ENCODE results near the gene GIMAP5.
"Not testable (repeated sequence)": the region's sequence is repeated elsewhere in the genome, so short reads cannot be mapped to it uniquely, and the experiment has no call there.

The GIMAP5 gene

DNA sequence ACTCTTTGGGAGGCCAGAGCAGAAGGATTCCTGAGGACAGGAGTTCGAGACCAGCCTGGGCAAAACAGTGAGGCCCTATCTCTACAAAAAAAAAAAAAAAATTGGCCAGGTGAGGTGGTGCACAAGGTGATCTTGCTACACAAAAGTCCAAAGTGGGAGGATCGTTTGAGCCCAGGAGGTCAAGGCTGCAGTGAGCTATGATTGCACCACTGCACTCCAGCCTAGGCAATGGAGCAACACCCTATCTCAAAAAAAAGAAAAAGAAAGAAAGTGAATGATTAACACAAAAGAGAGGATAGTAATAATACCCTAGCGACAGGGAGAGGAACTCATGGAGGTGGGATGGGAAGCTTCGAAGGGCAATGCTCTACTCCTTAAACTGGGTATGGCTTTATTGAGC, 32.5 kb downstream of the GIMAP5 start:
- no peak for DNase-seq

DNA sequence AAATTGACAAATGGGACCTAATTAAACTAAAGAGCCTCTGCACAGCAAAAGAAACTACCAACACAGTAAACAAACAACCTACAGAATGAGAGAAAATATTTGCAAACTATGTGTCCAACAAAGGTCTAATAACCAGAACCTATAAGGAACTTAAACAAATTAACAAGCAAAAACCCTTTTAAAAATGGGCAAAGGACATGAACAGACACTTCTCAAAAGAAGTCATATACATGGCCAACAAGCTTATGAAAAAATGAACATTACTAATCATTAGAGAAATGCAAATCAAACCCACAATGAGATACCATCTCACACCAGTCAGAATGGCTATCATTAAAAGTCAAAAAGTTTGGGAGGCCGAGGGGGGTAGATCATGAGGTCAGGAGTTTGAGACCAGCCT, 36.9 kb downstream of the GIMAP5 start:
- DNase-seq = not testable (repeated sequence)

DNA sequence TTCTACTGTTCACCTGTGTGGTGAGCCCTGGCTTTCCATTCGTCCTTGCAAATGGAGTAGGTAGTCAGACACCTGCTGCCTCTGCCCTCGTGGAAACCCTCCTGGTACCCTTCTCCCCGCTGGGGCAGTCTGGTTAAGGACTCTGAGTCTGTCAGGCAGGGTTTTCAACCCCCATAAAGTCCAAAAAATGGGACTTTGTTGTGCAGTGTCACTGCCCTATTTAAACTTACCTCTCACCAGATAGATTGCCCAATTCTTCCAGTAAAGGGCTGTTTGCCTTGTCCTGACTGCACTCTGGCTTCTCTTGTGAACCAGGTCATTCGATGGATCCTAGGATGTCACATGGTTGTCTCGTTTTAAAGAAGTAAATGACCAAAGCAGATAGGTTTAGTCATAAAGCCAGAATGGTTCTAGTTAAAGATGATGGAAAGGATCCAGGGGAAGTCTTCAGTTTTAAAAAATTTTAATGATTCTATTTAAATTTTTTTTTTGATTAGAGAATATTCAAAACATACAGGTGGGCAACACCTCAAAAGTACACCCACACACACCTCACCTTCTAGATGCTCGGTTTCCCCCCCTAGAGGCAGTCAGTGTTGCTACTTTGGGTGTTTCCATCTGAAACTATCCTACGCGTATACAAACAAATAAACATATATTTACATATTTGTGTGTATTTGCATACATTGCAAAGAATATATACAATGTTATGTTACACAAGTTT, 41.0 kb downstream of the GIMAP5 start:
- DNase-seq = no peak

DNA sequence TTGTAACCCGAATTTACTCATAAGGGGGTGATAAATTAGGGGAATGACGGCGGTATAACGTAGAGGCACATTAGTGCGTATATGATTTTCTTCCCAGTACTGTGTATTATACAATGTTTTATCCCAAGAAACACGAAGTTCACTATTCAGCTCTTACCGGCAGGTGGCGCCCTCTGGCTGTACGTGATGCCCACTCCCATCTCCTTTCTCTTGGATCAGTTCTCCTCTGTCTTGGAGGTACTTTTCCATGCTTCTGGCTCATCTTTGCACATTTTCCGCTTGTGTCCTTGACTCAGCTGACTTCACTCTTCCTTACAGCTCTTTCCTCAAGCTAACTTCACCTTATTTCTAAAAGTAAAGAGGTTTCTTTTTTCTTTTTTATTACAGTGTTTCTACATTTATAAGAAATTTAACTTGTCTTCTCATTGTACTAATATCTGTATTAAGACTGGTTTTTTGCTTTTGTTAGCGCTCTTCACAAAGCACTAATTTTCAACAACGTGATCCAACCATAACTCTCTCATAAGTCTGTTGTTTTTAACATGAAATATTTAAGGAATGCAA, 41.6 kb downstream of the GIMAP5 start:
- DNase-seq = peak in 41 of 51 donors; percentile 15 to 89 (median 64)

- DNase-seq = no peak
Observed at GRCh38 chr7:150780292-150780691, 43.1 kb downstream of the GIMAP5 start.

- no peak for DNase-seq
Observed at GRCh38 chr7:150781103-150781502, 43.9 kb downstream of the GIMAP5 start.

GRCh38 chr7:150781961-150782360, 44.7 kb downstream of the GIMAP5 start:
- no peak for DNase-seq

DNA sequence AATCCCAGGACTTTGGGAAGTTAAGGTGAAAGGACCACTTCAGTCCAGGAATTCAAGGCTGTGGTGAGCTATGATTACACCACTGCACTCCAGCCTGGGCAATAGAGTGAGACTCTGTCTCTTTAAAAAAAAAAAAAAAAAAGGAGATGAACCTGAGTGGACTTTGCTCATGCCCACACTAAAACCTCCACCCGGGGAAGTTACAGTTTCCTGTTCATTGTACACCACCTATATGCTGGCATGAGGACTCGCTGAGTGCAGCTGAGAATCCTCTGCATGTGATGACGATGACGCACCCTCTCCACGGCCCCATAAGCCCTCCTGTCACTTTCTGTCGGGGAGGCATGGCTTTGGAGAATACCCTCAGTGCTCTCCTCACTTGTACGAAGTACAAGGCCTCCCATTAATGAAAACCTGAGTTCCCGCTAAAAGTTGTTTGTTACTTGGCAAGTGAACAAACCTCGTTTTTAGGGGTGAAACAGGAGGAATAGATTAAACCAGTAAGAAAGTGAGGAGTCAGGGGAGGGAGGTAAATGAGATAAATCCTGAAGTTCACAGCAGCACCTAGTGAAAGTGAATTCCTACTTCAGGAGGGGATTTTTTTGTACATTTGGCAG, 47.0 kb downstream of the GIMAP5 start:
- no peak for DNase-seq

DNA sequence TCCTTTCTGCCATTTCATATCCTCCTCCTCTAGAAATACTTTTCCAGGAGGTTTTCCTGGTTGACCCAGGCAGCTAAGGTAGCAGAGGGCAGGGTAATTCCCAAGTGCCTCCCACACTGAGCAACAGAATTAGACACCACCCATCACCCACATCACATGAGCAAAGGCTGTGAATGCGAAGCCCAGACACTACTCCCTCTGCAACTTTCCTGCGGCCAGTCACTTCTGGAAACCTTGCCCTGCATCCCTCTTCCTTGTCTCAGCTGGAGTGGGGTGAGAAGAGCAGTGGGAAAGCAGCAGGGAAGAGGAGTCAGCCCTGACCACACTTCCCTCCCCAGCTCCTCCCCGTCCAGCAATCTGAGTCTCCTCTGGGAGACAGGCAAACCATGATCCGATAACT, 47.7 kb downstream of the GIMAP5 start:
- DNase-seq = no peak

DNA sequence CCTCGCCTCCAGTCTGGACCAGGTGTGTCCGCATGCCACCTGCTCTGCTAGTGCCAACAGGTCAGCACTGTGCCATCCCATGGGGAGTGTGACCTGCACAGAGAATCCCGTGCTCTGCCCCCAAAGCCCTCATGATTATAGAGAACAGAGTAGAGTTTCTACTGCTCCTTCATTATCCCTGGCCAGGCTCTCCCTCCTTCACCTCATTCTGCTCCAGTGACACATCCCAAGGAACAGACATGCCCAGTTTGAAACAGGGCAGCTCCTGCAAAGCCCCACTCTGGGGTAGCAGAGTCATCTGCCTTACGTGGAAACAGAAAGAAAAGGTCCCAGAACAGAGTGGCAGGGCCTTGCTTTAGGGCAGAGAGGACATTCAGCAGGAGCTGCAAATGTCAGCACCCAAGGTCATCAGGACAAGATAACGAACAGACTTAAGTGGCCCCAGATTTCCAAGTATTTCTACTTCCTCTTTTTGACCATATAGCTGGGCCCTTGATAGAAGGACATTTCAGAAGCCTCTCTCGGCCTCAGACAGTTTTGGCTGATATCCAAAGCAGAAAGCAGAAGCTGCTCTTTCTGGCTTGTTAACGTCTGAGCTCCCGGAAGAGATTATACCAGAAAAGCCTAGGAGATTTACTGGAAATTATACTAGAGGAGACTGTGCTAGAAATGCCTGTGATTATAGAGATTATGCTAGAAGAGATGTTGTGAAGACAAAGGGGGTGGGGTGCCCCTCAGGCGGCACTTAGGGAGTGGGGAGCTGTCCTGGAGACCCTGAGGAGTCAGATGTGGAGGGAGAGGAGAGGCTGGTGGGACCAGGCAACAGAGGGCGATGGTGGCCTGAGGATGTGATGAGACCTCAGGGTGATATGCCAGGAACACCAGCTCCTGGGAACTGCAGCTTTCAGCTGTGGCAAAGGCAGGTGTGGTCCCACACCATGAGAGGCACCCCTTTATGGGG, 50.4 kb downstream of the GIMAP5 start:
- DNase-seq = peak in 2 of 51 donors; percentile 18 to 35

DNA sequence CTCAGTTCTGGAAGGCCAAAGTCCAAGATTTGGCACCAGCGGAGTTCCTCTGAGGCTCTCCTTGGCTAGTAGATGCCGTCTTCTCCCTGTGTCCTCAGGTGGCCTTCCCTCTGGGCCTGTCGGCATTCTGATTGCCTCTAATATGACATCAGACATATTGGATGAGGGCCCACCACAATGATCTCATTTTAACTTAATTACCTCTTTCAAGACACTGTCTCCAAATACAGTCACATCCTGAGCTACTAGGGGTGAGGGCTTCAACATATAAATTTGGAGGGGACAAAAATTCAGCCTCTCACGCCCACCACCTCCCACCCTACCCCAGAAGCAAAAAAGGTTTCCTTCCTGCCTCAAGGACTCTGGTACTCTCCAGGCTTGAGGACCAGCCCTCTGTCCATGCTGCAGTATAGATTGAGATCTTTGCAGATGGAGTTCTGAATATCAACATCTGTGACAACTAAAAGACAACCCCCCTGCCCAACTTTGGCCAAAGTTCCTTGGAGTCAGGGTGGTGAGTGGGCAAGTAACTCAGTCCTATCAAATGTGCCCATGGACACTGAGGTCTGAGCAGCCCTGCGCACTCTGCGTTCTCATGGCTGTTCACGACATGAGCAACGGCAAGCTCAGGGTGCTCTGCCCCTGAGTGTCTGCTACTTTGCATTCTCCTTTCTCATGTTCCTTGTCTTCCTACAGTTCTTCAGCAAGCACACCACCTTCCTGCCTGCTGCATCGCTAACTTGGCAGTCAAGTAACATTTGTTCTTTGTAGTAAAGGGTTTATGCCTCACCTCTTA, 51.5 kb downstream of the GIMAP5 start:
- no peak for DNase-seq

DNA sequence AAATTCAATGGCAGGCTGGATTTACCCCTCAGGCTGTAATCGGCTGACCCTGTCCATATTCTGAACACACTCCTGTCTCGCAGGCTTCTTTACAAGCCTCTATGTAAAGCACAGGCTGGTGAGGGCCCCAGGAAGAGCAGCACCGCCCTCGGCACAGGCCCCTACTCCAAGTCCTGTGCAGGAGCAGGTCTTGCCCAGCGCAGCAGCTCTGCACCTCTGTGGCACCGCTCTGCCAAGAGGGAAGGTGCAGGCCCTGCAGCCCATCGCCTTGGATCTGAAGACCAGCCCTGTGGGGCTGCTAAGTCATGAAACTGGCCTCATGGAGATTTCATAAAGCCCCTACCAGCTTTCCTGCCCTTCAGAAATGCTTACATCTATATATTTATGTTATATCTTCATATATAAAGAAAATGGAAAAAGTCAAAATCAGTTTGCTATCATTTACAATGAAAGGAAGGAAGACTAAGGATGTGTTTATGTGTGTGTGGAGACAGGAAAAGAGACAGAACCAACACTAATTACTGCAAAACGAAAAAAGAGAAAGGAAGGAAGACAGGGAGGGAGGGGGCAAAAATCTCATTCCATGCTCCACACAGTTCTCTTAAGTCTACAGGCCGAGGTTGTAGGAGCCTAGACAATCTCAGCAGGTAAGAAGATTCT, 53.3 kb downstream of the GIMAP5 start:
- no peak for DNase-seq

DNA sequence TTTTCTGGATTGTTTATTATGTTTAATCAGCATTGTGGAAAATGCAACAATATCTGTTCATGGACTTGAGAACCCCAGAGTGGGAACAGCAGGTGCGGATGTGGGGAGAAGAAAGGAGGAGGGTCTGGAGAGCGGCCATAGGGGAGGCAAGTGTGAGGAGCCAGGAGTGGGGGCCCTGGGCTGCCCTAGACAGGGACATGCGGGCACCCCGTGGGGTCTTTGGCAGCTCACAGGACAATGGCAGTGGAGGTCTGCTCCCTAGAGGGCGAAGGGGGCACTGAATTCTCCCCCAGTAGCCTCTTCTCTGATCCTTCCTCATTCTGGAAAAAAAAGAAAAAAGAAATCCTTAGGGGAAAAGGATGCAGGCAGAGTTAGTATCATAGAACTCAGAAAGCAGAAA, 54.1 kb downstream of the GIMAP5 start:
- no peak for DNase-seq

DNA sequence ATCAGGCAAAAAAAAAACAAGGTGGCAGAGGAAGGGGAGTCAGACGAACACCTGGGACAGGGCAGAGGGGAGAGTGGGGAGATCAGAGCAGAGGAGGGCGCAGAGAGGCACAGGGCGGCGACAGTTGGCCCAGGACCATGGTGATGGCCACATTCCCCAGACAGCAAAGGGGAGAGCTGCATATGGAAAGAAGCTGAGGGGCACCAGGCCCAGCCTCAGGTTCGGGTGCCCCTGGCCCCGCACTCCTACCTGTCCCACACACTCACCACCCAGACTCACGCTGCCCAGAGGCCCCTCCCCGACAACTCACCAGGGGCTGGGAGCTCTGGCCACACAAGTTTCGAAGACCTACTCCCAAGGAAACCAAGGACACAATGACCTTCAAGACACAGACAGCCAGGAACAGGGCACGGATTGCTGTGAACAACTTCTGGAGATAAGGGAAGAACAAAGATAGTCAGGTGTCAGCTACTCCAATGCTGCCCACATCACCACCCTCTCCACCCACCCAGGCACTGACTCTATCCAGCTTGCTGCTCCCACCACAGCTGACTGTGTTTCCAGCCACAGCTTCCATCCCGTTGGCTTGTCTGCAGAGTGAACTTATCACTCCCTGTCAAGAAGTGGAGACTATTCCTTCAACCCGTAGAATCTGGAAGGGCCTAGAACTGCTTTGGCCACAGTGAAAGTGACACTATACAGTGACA, 54.7 kb downstream of the GIMAP5 start:
- DNase-seq = no peak
